Neural progenitor cell (in vitro differentiated cells): ENCODE data around the gene CCDC47.

Source experiments
- CTCF ChIP-seq: fragments of 200-600 bp; sonication (generic); IDR thresholded peaks from 2 replicates; pipeline ENCODE4 v1.5.1; 2017; ENCODE audit warnings: antibody characterized with exemption, mild to moderate bottlenecking
- EZH2 ChIP-seq: fragments of 200-600 bp; sonication (generic); IDR thresholded peaks from 2 replicates; pipeline ENCODE4 v1.6.1; 2017; ENCODE audit warnings: antibody characterized with exemption, mild to moderate bottlenecking, moderate library complexity
- EZH2phosphoT487 ChIP-seq: fragments of 200-600 bp; sonication (generic); IDR thresholded peaks from 2 replicates; pipeline ENCODE4 v1.6.1; 2017; ENCODE audit warnings: antibody characterized with exemption

- TF ChIP-seq CTCF = no peak
- TF ChIP-seq EZH2 = no peak
- TF ChIP-seq EZH2phosphoT487 = no peak
Measured at GRCh38 chr17:63822537-63822936, 49.1 kb upstream of the CCDC47 start.
